NCI-H2107 treated with DMSO at 0.1 percent for 48 hours (cell line): ENCODE measurements around the gene MOB2.

Experiments used
- DNase-seq: peaks from one replicate; lab custom pipeline; 2025; ENCODE audit not compliant: unreplicated experiment; lab: John Stamatoyannopoulos, UW

MOB2 gene

GRCh38 chr11:1475841-1476240 is 10.7 kb downstream of the MOB2 start:
- DNase-seq: no peak

GRCh38 chr11:1473786-1474185 is 12.8 kb downstream of the MOB2 start:
- DNase-seq: no peak

- DNase-seq: no peak
Measured at GRCh38 chr11:1473011-1473628, 13.5 kb downstream of the MOB2 start.

GRCh38 chr11:1472180-1473005 is 14.2 kb downstream of the MOB2 start:
- no peak for DNase-seq

GRCh38 chr11:1471736-1472135 is 14.8 kb downstream of the MOB2 start:
- DNase-seq: no peak

GRCh38 chr11:1470681-1471611 is 15.6 kb downstream of the MOB2 start:
- no peak for DNase-seq

GRCh38 chr11:1469911-1470680 is 16.5 kb downstream of the MOB2 start:
- DNase-seq: no peak

GRCh38 chr11:1469287-1469910 is 17.2 kb downstream of the MOB2 start:
- DNase-seq: no peak

- DNase-seq: no peak
Measured at GRCh38 chr11:1468473-1469066, 18.0 kb downstream of the MOB2 start.

GRCh38 chr11:1468002-1468401 is 18.6 kb downstream of the MOB2 start:
- DNase-seq: no peak

GRCh38 chr11:1467270-1467669 is 19.3 kb downstream of the MOB2 start:
- no peak for DNase-seq

GRCh38 chr11:1466784-1467183 is 19.8 kb downstream of the MOB2 start:
- no peak for DNase-seq

GRCh38 chr11:1463056-1463455 is 23.5 kb downstream of the MOB2 start:
- DNase-seq: no peak

- no peak for DNase-seq
Measured at GRCh38 chr11:1462698-1462975, 23.9 kb downstream of the MOB2 start.

GRCh38 chr11:1461826-1462697 is 24.5 kb downstream of the MOB2 start:
- no peak for DNase-seq

- no peak for DNase-seq
Measured at GRCh38 chr11:1460986-1461825, 25.4 kb downstream of the MOB2 start.

- no peak for DNase-seq
Measured at GRCh38 chr11:1460396-1460985, 26.1 kb downstream of the MOB2 start.
